ENCODE results near the gene RBSN. TPM values are rescaled to one million over a fixed set of nuclear protein-coding genes. Genes with fewer than 3 reads are reported as not detected.
"Not testable (repeated sequence)": the region's sequence is repeated elsewhere in the genome, so short reads cannot be mapped to it uniquely, and the experiment has no call there.

Gene RBSN
- total RNA-seq (8.0 TPM), polyA plus RNA-seq (8.7 TPM)
- long read RNA-seq, donor 1, result 0 reads
- long read RNA-seq, donor 2, partial matches to known transcripts, result 0 of 2 reads
- long read RNA-seq, donor 2, other reads (novel, unspliced or antisense), result 0 of 2 reads
- long read RNA-seq, donor 3, result 0 reads
- long read RNA-seq, donor 4, partial matches to known transcripts, result 0 of 1 reads
- long read RNA-seq, donor 4, other reads (novel, unspliced or antisense), result 0 of 1 reads
- long read RNA-seq, donor 5, result 0 reads
- long read RNA-seq, donor 6, partial matches to known transcripts, result 0 of 4 reads
- long read RNA-seq, donor 6, other reads (novel, unspliced or antisense), result 0 of 4 reads
- long read RNA-seq, donor 7, full-length matches to known transcripts, result 3 of 3 reads
- long read RNA-seq, donor 7, partial matches to known transcripts, result 0 of 3 reads
- long read RNA-seq, donor 7, other reads (novel, unspliced or antisense), result 0 of 3 reads
- long read RNA-seq, donor 8, result 0 reads
- long read RNA-seq, donor 9, result 0 reads
- long read RNA-seq, donor 10, full-length matches to known transcripts, result 1 of 1 reads
- long read RNA-seq, donor 10, partial matches to known transcripts, result 0 of 1 reads
- long read RNA-seq, donor 10, other reads (novel, unspliced or antisense), result 0 of 1 reads

- WGBS, result under 1% methylated on average over 72 of the region's 72 CpGs
- DNase-seq (ENCODE audit: low read depth in 6 of 9, low spot score in 9 of 9), result peak; percentile 89 to 98 (median 94)
- Histone ChIP-seq H3K36me3 (ENCODE audit: control insufficient read depth in 2 of 2, insufficient read depth in 2 of 2, low read length in 1 of 2) (peaks cover 23 to 25% of the 10 kb centered on the region in 2 donors), H3K27me3 (ENCODE audit: control insufficient read depth in 2 of 2, insufficient read depth in 1 of 2, low read length in 1 of 2) (no peaks in the 10 kb centered on the region), H3K9me3 (ENCODE audit: control insufficient read depth in 2 of 2, insufficient read depth in 1 of 2, low read length in 1 of 2) (no peaks in the 10 kb centered on the region), H3K27ac (ENCODE audit: low read depth in 1 of 2, low read length in 1 of 2) (peak within 1 kb of the TSS; percentile 93 to 96), H3K4me3 (ENCODE audit: low read length in 2 of 2) (peak within 1 kb of the TSS; percentile 57 to 94), H3K4me1 (ENCODE audit: control insufficient read depth in 2 of 2, insufficient read depth in 2 of 2, low read length in 2 of 2) (peaks cover 10 to 18% of the 10 kb centered on the region in 2 donors)
Observed at GRCh38 chr3:15098503-15099363, at the start of gene RBSN. Gene RBSN (minus strand): TSS chr3:15099148. CDS start chr3:15096120, 3,028 bp downstream.

- H3K27me3 ChIP-seq (ENCODE audit: control insufficient read depth in 2 of 2, insufficient read depth in 1 of 2, low read length in 1 of 2), result no peaks in the 10 kb centered on the region
- H3K4me1 ChIP-seq (ENCODE audit: control insufficient read depth in 2 of 2, insufficient read depth in 2 of 2, low read length in 2 of 2), result no peaks in the 10 kb centered on the region
- no peak for DNase-seq (ENCODE audit: low read depth in 6 of 9, low spot score in 9 of 9)
- H3K4me3 ChIP-seq (ENCODE audit: low read length in 2 of 2), result no peak overlapping the region
- no peaks in the 10 kb centered on the region for H3K9me3 ChIP-seq (ENCODE audit: control insufficient read depth in 2 of 2, insufficient read depth in 1 of 2, low read length in 1 of 2)
- 88% methylated on average over 3 of the region's 3 CpGs for WGBS
- H3K27ac ChIP-seq (ENCODE audit: low read depth in 1 of 2, low read length in 1 of 2), result no peak overlapping the region
- no peaks in the 10 kb centered on the region for H3K36me3 ChIP-seq (ENCODE audit: control insufficient read depth in 2 of 2, insufficient read depth in 2 of 2, low read length in 1 of 2)
Observed at GRCh38 chr3:15148614-15149013, 49.7 kb upstream of the RBSN start.

GRCh38 chr3:15136885-15137284, 37.9 kb upstream of the RBSN start:
- WGBS, result 81% methylated on average over 4 of the region's 4 CpGs
- not testable (repeated sequence) for H3K9me3 ChIP-seq (ENCODE audit: control insufficient read depth in 2 of 2, insufficient read depth in 1 of 2, low read length in 1 of 2); H3K27ac ChIP-seq (ENCODE audit: low read depth in 1 of 2, low read length in 1 of 2); H3K4me1 ChIP-seq (ENCODE audit: control insufficient read depth in 2 of 2, insufficient read depth in 2 of 2, low read length in 2 of 2); DNase-seq (ENCODE audit: low read depth in 6 of 9, low spot score in 9 of 9); H3K27me3 ChIP-seq (ENCODE audit: control insufficient read depth in 2 of 2, insufficient read depth in 1 of 2, low read length in 1 of 2); H3K36me3 ChIP-seq (ENCODE audit: control insufficient read depth in 2 of 2, insufficient read depth in 2 of 2, low read length in 1 of 2); H3K4me3 ChIP-seq (ENCODE audit: low read length in 2 of 2)

GRCh38 chr3:15134968-15135367, 36.0 kb upstream of the RBSN start:
- H3K27ac ChIP-seq (ENCODE audit: low read depth in 1 of 2, low read length in 1 of 2); H3K4me1 ChIP-seq (ENCODE audit: control insufficient read depth in 2 of 2, insufficient read depth in 2 of 2, low read length in 2 of 2); DNase-seq (ENCODE audit: low read depth in 6 of 9, low spot score in 9 of 9); H3K36me3 ChIP-seq (ENCODE audit: control insufficient read depth in 2 of 2, insufficient read depth in 2 of 2, low read length in 1 of 2); H3K27me3 ChIP-seq (ENCODE audit: control insufficient read depth in 2 of 2, insufficient read depth in 1 of 2, low read length in 1 of 2); H3K4me3 ChIP-seq (ENCODE audit: low read length in 2 of 2); H3K9me3 ChIP-seq (ENCODE audit: control insufficient read depth in 2 of 2, insufficient read depth in 1 of 2, low read length in 1 of 2): not testable (repeated sequence)
- 98% methylated on average over 2 of the region's 2 CpGs for WGBS

- not testable (repeated sequence) for H3K27ac ChIP-seq (ENCODE audit: low read depth in 1 of 2, low read length in 1 of 2); H3K9me3 ChIP-seq (ENCODE audit: control insufficient read depth in 2 of 2, insufficient read depth in 1 of 2, low read length in 1 of 2); H3K27me3 ChIP-seq (ENCODE audit: control insufficient read depth in 2 of 2, insufficient read depth in 1 of 2, low read length in 1 of 2); H3K36me3 ChIP-seq (ENCODE audit: control insufficient read depth in 2 of 2, insufficient read depth in 2 of 2, low read length in 1 of 2); H3K4me1 ChIP-seq (ENCODE audit: control insufficient read depth in 2 of 2, insufficient read depth in 2 of 2, low read length in 2 of 2); DNase-seq (ENCODE audit: low read depth in 6 of 9, low spot score in 9 of 9); H3K4me3 ChIP-seq (ENCODE audit: low read length in 2 of 2)
- WGBS, result no CpG with 5 or more reads among the region's 4 CpGs
Observed at GRCh38 chr3:15128403-15128802, 29.5 kb upstream of the RBSN start.

- 95% methylated on average over 2 of the region's 2 CpGs for WGBS
- not testable (repeated sequence) for H3K9me3 ChIP-seq (ENCODE audit: control insufficient read depth in 2 of 2, insufficient read depth in 1 of 2, low read length in 1 of 2)
Observed at GRCh38 chr3:15126975-15127374, 28.0 kb upstream of the RBSN start.

GRCh38 chr3:15122398-15122797, 23.4 kb upstream of the RBSN start:
- no peaks in the 10 kb centered on the region for H3K36me3 ChIP-seq (ENCODE audit: control insufficient read depth in 2 of 2, insufficient read depth in 2 of 2, low read length in 1 of 2)
- WGBS, result 98% methylated on average over 4 of the region's 4 CpGs
- no peaks in the 10 kb centered on the region for H3K4me1 ChIP-seq (ENCODE audit: control insufficient read depth in 2 of 2, insufficient read depth in 2 of 2, low read length in 2 of 2)
- H3K9me3 ChIP-seq (ENCODE audit: control insufficient read depth in 2 of 2, insufficient read depth in 1 of 2, low read length in 1 of 2), result no peaks in the 10 kb centered on the region
- peaks cover 0 to 4% of the 10 kb centered on the region in 2 donors for H3K27me3 ChIP-seq (ENCODE audit: control insufficient read depth in 2 of 2, insufficient read depth in 1 of 2, low read length in 1 of 2)
- no peak overlapping the region for H3K27ac ChIP-seq (ENCODE audit: low read depth in 1 of 2, low read length in 1 of 2)
- no peak for DNase-seq (ENCODE audit: low read depth in 6 of 9, low spot score in 9 of 9)
- H3K4me3 ChIP-seq (ENCODE audit: low read length in 2 of 2), result no peak overlapping the region

More at GRCh38 chr3:15126975-15127374, 28.0 kb upstream of the RBSN start:
- not testable (repeated sequence) for H3K27ac ChIP-seq (ENCODE audit: low read depth in 1 of 2, low read length in 1 of 2); H3K27me3 ChIP-seq (ENCODE audit: control insufficient read depth in 2 of 2, insufficient read depth in 1 of 2, low read length in 1 of 2); H3K36me3 ChIP-seq (ENCODE audit: control insufficient read depth in 2 of 2, insufficient read depth in 2 of 2, low read length in 1 of 2); H3K4me3 ChIP-seq (ENCODE audit: low read length in 2 of 2); DNase-seq (ENCODE audit: low read depth in 6 of 9, low spot score in 9 of 9); H3K4me1 ChIP-seq (ENCODE audit: control insufficient read depth in 2 of 2, insufficient read depth in 2 of 2, low read length in 2 of 2)

- Histone ChIP-seq H3K27ac (ENCODE audit: low read depth in 1 of 2, low read length in 1 of 2) (no peak overlapping the region), H3K9me3 (ENCODE audit: control insufficient read depth in 2 of 2, insufficient read depth in 1 of 2, low read length in 1 of 2) (no peaks in the 10 kb centered on the region), H3K4me1 (ENCODE audit: control insufficient read depth in 2 of 2, insufficient read depth in 2 of 2, low read length in 2 of 2) (no peaks in the 10 kb centered on the region), H3K27me3 (ENCODE audit: control insufficient read depth in 2 of 2, insufficient read depth in 1 of 2, low read length in 1 of 2) (peaks cover 0 to 4% of the 10 kb centered on the region in 2 donors), H3K4me3 (ENCODE audit: low read length in 2 of 2) (no peak overlapping the region), H3K36me3 (ENCODE audit: control insufficient read depth in 2 of 2, insufficient read depth in 2 of 2, low read length in 1 of 2) (no peaks in the 10 kb centered on the region)
- no peak for DNase-seq (ENCODE audit: low read depth in 6 of 9, low spot score in 9 of 9)
- WGBS, result 93% methylated on average over 3 of the region's 3 CpGs
Observed at GRCh38 chr3:15121936-15122335, 23.0 kb upstream of the RBSN start.

- 62% methylated on average over 2 of the region's 2 CpGs for WGBS
- Histone ChIP-seq H3K4me1 (ENCODE audit: control insufficient read depth in 2 of 2, insufficient read depth in 2 of 2, low read length in 2 of 2) (no peaks in the 10 kb centered on the region), H3K27me3 (ENCODE audit: control insufficient read depth in 2 of 2, insufficient read depth in 1 of 2, low read length in 1 of 2) (peaks cover 0 to 4% of the 10 kb centered on the region in 2 donors), H3K9me3 (ENCODE audit: control insufficient read depth in 2 of 2, insufficient read depth in 1 of 2, low read length in 1 of 2) (peaks cover 0 to 2% of the 10 kb centered on the region in 2 donors), H3K4me3 (ENCODE audit: low read length in 2 of 2) (no peak overlapping the region), H3K27ac (ENCODE audit: low read depth in 1 of 2, low read length in 1 of 2) (no peak overlapping the region), H3K36me3 (ENCODE audit: control insufficient read depth in 2 of 2, insufficient read depth in 2 of 2, low read length in 1 of 2) (no peaks in the 10 kb centered on the region)
- no peak for DNase-seq (ENCODE audit: low read depth in 6 of 9, low spot score in 9 of 9)
Observed at GRCh38 chr3:15120986-15121385, 22.0 kb upstream of the RBSN start.
